ENCODE results near the gene SYT13. TPM values are rescaled to one million over a fixed set of nuclear protein-coding genes. Genes with fewer than 3 reads are reported as not detected.

SYT13 gene
- total and polyA plus RNA-seq, 2 of the 4 experiments (the other 2 are of a cell fraction) = not detected

- Histone ChIP-seq H3K9ac (ENCODE audit: low read depth, low read length) (no peak overlapping the region), H3K4me1 (ENCODE audit: control insufficient read depth, insufficient read depth, low read length) (no peaks in the 10 kb centered on the region; the same call in 1 of the 2 replicates), H4K20me1 (ENCODE audit: insufficient read depth, low read length) (no peaks in the 10 kb centered on the region), H4K91ac (ENCODE audit: insufficient read depth, low read depth, low read length) (no peak overlapping the region), H3K23ac (ENCODE audit: low read depth, low read length) (no peak overlapping the region), H4K8ac (ENCODE audit: low read depth in 2 of 2, low read length in 2 of 2) (no peak overlapping the region), H3K9me1 (ENCODE audit: insufficient read depth, low read length) (no peaks in the 10 kb centered on the region; the same call in 1 of the 2 replicates), H3K36me3 (ENCODE audit: control insufficient read depth, insufficient read depth, low read length) (peaks cover 4% of the 10 kb centered on the region; the same call in 1 of the 2 replicates), H2BK5ac (ENCODE audit: low read depth, low read length, poor library complexity, severe bottlenecking) (no peak overlapping the region), H3K4me2 (ENCODE audit: low read depth, low read length) (no peak overlapping the region), H2AK9ac (replicated peaks; ENCODE audit: low read depth, low read length, poor library complexity) (no peak overlapping the region), H4K5ac (ENCODE audit: low read depth, low read length) (no peak overlapping the region), H2BK20ac (ENCODE audit: low read depth, low read length) (no peak overlapping the region), H2AFZ (replicated peaks; ENCODE audit: low read length, poor library complexity) (no peak overlapping the region), H3K79me1 (ENCODE audit: low read depth in 1 of 2, low read length in 2 of 2) (no peaks in the 10 kb centered on the region), H3K4me3 (ENCODE audit: insufficient read depth, low read depth, low read length) (no peak overlapping the region), H3K9me3 (ENCODE audit: control insufficient read depth, insufficient read depth, low read length) (no peaks in the 10 kb centered on the region), H2BK15ac (ENCODE audit: low read depth, low read length) (no peak overlapping the region), H3K4ac (ENCODE audit: low read depth, low read length) (no peak overlapping the region), H2BK120ac (ENCODE audit: low read depth, low read length) (no peak overlapping the region), H2AK5ac (ENCODE audit: low read depth, low read length) (no peak overlapping the region), H3K27me3 (ENCODE audit: control insufficient read depth, insufficient read depth, low read length) (no peaks in the 10 kb centered on the region), H3K56ac (ENCODE audit: extremely low read depth, insufficient read depth, low read length) (no peak overlapping the region), H3K14ac (replicated peaks; ENCODE audit: low read depth, low read length) (no peak overlapping the region), H3K18ac (ENCODE audit: low read depth, low read length) (no peak overlapping the region), H3K27ac (ENCODE audit: insufficient read depth, low read length) (no peak overlapping the region)
- TF ChIP-seq USF2 (IDR thresholded peaks at IDR 0.05; ENCODE audit: low read depth, low read length) = no peak
- no peak for TF ChIP-seq RFX5 (IDR thresholded peaks at IDR 0.05; ENCODE audit: low read depth, low read length)
- TF ChIP-seq BHLHE40 (IDR thresholded peaks at IDR 0.05; ENCODE audit: low read depth, low read length) = no peak
- no peak for TF ChIP-seq FOS (IDR thresholded peaks at IDR 0.05; ENCODE audit: low read depth, low read length)
- no peak for TF ChIP-seq CEBPB (IDR thresholded peaks at IDR 0.05; ENCODE audit: low read depth, low read length)
- TF ChIP-seq MAZ (IDR thresholded peaks at IDR 0.05; ENCODE audit: borderline replicate concordance, low read depth, low read length) = no peak
- TF ChIP-seq MXI1 (IDR thresholded peaks at IDR 0.05; ENCODE audit: borderline replicate concordance, low read depth, low read length) = no peak
- no peak for TF ChIP-seq CTCF (conservative IDR thresholded peaks at IDR 0.05; ENCODE audit: low read depth, low read length)
- no peak for TF ChIP-seq SMC3 (IDR thresholded peaks at IDR 0.05; ENCODE audit: low read depth, low read length)
- no peak for TF ChIP-seq POLR2A (IDR thresholded peaks at IDR 0.05; ENCODE audit: low read depth, low read length)
- TF ChIP-seq NFE2L2 (IDR thresholded peaks at IDR 0.05; ENCODE audit: low read depth, low read length) = no peak
- no peak for TF ChIP-seq RAD21 (IDR thresholded peaks at IDR 0.05; ENCODE audit: low read length)
- intact Hi-C loops (cut with micrococcal nuclease) = no loop called here
- in situ Hi-C loops (cut with MboI; ENCODE audit: low sequenced_read_pairs) = no loop called here
- POLR2A ChIA-PET (ENCODE audit: unreplicated experiment) = no interaction called here
- CTCF ChIA-PET = no interaction called here
- BruUV-seq (replicated peaks) = no TSS peak
- DNase-seq (no peak), ATAC-seq (ENCODE audit: low read depth) (no peak)
- dilution Hi-C loops (cut with HindIII; ENCODE audit: low sequenced_read_pairs, unreplicated experiment) = no loop called here
- 93% methylated on average over 2 of the region's 9 CpGs; no CpG with 5 or more reads in 1 of the 2 experiments for WGBS, 2 experiments (ENCODE audit: extremely low coverage in 2 of 2, insufficient read length in 1 of 2)
Measured at GRCh38 chr11:45210846-45211245, 75.3 kb downstream of the SYT13 start.
